GM06990 (cell line): ENCODE measurements around the gene PLXNA4.

Source experiments
- DNase-seq: peaks from one replicate; pipeline ENCODE4 v3.0.0-alpha.2; 2011; ENCODE audit not compliant: insufficient read length; ENCODE audit errors: extremely low read depth
- H3K27me3 ChIP-seq: replicated peaks from 2 replicates; pipeline ENCODE4 v1.6.0; 2011; ENCODE audit warnings: low read length; ENCODE audit not compliant: control insufficient read depth, insufficient read depth
- H3K36me3 ChIP-seq: 2 replicates; pipeline ENCODE4 v1.5.1; 2011; ENCODE audit warnings: low read length; ENCODE audit not compliant: control insufficient read depth, insufficient read depth
- H3K4me3 ChIP-seq: replicated peaks from 2 replicates; pipeline ENCODE4 v1.5.1; 2011; ENCODE audit warnings: low read depth, mild to moderate bottlenecking, control low read depth, low read length
- CTCF ChIP-seq: IDR thresholded peaks from 2 replicates; pipeline ENCODE4 v1.5.1; 2011; ENCODE audit warnings: low read length, control low read depth, mild to moderate bottlenecking, inconsistent platforms; ENCODE audit not compliant: insufficient read depth, poor library complexity, severe bottlenecking

PLXNA4 gene

GRCh38 chr7:132519936-132520335 is 56.3 kb downstream of the PLXNA4 start:
- no peak for TF ChIP-seq CTCF
- DNase-seq: no peak
- Histone ChIP-seq H3K36me3 (no peaks in the 10 kb centered on the region), H3K4me3 (no peak overlapping the region), H3K27me3 (no peaks in the 10 kb centered on the region)

GRCh38 chr7:132518839-132519173 is 57.5 kb downstream of the PLXNA4 start:
- no peak overlapping the region for H3K4me3 ChIP-seq
- no peak for TF ChIP-seq CTCF
- H3K27me3 ChIP-seq: no peaks in the 10 kb centered on the region
- H3K36me3 ChIP-seq: no peaks in the 10 kb centered on the region
- DNase-seq: no peak

GRCh38 chr7:132518102-132518838 is 58.0 kb downstream of the PLXNA4 start:
- Histone ChIP-seq H3K27me3 (no peaks in the 10 kb centered on the region), H3K36me3 (no peaks in the 10 kb centered on the region), H3K4me3 (no peak overlapping the region)
- peak; percentile 64 for TF ChIP-seq CTCF
- no peak for DNase-seq

GRCh38 chr7:132516042-132516840 is 60.0 kb downstream of the PLXNA4 start:
- no peak for DNase-seq
- no peak for TF ChIP-seq CTCF
- H3K4me3 ChIP-seq: no peak overlapping the region
- H3K36me3 ChIP-seq: no peaks in the 10 kb centered on the region
- H3K27me3 ChIP-seq: no peaks in the 10 kb centered on the region; the same call in 1 of the 2 replicates

GRCh38 chr7:132515181-132515580 is 61.1 kb downstream of the PLXNA4 start:
- H3K4me3 ChIP-seq: no peak overlapping the region
- TF ChIP-seq CTCF: no peak
- no peaks in the 10 kb centered on the region for H3K36me3 ChIP-seq
- DNase-seq: no peak
- no peaks in the 10 kb centered on the region; the same call in 1 of the 2 replicates for H3K27me3 ChIP-seq
